HG03571 (cell line): Measurements from ENCODE around the gene ARID3C.

Source experiments
- ATAC-seq: cut with Tn5 transposase; IDR thresholded peaks from one replicate; pipeline ENCODE4 v1.9.1; 2021; ENCODE audit not compliant: unreplicated experiment

Gene ARID3C

DNA sequence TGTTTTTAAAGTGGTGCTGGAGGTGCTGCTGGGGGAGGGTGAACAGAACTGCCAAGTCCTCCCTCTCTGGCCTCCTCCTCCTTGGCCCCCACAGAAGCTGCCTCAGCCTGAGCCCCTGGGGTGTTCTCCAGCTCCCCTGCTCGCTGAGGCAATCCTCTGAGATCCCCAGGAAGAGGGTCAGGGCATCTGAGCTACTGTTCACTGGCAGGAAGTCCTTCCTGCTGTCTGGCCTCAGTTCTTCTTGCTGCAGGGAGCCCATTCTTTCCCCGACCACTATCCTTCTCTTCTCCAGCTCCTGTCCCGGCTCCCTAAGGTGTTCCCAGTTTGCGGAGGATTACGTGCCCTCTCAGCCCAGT, 49.1 kb downstream of the ARID3C start:
- no peak for ATAC-seq

DNA sequence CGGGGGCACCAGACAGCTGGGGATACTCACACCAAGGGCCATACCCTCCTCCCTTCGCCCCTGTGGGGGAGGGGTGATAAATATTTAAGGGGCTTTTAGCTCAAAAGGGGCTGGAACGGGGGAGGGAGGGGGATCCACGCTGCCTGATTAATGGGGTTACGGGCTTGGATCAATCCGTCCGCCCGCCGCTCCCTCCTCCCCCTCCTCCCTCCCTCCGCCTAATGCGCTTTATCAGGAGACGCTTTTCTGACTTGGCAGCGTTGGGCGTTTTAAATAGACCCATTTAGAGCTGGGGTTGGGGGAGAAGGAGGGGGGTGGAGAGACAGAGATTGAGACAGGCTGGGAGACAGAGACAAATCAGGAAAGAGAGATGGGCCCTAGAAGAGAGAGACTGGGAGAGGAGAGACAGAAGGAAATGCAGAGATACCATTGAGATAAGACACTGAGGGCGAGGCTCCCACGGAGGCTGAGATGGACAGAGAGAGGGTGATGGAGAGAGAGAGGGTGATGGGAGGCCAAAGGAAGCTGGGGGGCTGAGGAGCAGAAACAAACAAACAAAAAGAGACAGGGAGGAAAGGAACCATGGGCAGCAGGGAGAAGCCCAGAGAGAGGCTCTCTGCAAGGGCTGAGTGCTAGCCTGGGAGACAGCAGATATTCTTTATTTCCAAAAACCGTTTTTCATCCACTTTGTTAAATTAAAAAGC, 49.6 kb downstream of the ARID3C start:
- ATAC-seq, result no peak

DNA sequence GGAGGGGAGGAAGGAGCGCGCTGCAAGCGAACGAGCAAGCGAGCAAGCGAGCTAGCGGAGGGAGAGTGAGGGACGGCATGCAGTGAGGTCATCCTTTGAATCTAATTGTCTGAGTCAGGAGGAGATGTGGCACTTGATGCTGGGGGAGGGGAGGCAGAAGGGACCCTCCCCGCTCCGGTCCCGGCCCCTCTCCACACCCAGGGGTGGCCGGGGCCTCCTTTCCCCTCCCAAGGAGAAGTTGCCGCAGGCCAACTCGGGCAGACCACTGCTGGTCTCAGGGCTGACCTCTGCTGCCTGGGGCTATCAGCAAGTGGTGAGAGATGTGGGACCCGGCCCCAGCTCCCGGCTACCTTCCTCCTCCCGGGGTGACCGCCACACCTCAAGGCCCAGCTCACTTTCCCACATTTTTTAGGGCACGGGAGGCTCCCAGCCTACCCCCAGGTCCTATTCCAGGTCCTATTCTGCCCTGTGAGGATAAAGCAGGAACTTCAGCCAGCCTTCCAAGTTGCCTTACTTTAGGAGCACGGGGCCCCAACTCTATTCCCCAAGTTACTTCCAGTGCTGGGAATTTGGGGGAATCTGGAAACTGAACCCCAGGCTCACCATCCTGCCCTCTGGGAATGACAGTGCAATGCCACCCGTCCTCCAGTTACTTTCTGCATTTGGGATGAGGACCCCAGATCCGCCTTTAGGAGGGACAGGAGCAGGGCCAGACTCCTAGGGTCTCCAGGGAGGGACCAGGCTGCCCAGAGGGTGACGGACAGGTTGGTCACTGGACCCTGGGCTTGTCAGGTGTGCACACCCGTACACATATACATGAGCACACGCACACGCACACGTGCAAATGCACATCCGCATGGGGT, 50.4 kb downstream of the ARID3C start:
- ATAC-seq, result no peak

DNA sequence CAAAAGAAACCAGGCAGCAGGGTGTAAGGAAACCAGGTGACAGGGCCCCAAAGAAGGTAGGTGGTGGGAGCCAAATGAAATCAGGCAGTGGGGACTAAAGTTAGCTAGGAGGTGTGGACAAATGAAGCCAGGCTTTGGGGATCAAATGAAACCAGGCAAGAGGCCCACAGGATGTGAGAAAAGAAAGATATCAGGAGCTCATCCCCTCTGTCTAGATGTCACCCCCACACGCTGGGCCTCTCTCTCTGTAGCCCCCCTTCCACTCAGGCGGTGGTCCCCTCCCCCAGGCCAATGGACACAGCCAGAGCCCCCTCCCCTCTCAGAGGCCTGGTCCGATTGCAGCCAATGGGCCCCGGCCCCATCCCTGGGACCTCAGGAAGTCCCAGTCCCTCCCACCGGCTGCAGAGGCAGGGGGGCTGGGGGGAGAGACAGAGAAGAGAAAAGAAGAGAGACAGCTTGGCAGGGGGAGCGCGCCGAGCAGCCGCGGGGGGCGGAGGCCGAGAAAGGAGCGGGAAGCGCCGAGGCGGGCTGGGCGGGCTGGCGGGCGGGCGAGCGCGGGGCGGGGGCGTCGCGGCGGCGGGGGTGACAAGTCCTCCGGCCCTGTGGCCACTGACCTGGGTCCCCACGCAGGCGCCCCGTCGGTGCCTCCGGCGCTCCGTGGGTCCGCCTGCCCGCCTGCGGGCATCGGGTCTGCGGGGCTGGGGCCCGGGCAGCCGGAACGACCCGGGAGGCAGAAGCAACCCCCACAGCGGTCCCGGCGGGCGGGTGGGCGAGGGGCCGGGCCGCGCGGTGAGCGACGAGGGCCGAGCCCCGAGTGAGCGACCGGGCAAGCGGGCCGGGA, 51.2 kb downstream of the ARID3C start:
- no peak for ATAC-seq

DNA sequence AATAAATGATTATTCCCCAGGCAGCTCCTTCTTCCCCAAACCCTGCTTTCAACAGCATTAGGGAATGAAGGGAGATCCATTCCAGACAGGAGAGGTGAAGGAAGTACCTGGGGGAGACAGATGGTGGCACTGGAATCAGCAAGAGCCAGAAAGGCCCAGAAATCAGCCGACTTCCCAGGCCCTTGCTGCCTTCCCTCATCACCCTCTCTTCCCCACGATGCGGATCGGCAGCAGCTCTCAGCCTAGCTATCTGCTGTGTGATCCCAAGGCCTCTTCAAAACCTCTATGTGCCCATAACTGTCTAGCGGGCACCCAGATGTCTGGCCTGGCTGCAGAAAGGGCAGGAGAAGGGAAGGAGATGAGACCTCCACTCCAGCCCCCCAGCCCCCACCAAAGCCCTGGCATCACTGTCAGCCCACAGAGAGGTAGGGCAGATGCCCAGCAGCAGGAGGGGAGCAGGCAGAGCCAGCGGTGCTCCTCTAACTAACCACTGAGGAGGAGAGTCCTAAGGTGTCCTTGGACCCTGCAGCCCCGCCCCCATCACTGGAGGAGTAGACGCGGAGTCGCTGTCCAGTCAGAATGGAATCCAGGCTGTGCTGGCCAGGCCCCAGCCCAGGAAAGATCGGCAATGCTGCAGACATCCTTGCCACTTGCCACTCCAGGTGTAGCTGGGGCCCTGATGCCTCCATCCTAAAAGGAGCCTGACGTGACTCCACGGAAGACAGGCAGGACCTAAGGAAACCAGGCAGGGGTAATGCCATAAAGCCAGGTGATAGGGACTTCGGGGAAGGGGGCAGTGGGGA, 52.1 kb downstream of the ARID3C start:
- ATAC-seq, result no peak

DNA sequence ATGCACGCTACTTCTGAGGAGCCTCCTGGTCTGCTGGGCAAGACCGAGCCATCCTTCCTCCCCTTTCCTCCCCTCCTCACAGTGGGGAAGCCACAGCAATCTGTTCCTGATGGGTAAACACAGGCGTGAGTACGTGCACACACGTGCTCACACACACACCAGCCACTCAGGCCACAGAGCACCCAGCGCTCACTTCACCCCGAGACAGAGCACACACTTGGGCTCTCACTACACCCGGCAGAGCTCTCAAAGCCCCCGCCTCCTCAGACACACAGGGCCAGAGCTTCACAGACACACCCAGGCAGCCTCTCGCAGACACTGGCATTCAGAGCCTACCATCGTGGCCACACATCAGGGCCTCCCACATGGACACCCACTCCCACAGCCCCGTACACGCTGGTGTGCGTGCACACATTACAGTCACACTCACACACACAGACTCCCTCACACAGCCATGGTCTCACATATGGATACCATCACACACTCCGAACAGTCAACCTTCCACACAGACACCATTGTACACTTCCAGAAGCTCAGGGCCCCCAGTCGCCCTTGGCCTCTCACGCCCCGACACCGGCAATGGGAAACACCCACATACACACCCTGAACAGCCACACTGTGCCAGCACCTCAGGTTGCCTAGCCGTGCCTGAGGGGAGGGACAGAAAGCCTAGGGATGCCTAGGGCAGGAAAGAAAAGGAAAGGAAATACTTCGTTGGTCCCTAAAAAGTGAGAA, 52.8 kb downstream of the ARID3C start:
- no peak for ATAC-seq

DNA sequence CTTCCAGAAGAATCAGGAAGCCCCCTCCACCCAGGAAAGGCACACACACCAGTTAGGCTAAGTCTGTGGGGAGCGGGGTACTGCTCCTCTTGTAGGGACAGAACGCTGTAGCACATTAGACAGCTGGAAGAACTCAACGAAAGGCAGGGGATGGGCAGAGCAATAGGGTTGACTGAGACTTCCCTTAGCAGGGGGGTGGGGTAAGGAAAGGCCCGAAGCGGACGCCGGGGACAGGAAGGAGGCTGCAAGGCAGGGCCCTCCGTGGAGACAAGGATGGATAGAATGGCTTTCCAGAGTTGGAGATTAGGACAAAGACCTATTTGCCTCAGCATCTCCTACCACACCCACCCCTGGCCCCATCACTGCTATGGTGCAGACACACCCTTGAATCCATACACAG, 53.6 kb downstream of the ARID3C start:
- ATAC-seq, result no peak

DNA sequence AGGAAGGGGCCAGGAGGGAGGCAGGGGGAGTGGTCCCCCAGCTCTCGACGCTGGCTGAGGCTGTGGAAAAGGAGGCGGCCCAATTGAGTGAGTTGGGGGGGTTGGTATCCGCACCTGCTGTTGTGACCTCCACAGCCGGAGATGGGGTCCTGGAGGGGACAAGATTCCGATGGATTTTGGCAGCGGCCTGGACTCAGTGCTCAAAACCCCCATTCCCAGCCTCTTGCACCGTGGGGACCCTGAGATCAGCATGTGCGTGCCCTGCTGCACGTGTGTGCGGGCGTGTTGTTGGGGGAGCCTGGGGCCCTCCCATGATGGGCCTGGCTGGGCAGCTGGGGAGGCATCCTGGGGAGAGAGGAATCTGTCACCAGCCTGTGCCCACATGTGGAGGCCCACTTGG, 54.3 kb downstream of the ARID3C start:
- no peak for ATAC-seq

DNA sequence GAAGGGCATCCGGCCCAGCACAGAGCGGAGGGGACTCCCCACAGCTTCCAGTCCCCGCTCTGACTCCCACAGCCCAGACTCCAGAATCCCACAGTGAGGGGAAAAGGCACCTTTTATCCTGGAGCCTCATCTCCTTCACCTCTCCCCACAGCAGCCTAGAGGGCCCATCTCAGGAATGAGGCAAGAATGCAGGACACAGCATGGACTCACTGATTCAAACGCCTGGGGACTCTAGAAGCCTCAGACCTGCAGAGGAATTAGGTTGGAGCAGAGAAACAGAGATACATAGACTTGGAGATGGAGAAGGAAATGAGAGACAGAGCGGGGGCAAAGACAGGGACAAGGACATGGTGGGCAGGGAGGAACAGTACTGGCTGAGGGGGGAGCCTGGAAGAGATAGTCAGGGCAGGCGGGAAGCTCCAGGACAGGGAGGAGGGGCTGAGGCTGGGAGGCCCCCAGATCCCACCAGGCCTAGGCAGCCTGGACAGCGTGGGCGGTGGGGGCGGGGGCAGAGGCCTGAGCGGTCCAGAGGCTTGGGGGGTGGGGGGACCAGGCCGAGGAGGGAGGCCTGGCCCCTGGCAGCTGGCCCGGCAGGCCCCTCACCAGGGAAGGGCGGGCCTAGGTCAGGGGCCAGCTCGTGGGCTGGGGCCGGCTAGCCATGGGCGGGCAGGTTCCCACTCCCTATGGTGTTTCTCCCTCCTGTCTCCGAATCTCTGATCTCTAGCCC, 55.1 kb downstream of the ARID3C start:
- ATAC-seq, result no peak

DNA sequence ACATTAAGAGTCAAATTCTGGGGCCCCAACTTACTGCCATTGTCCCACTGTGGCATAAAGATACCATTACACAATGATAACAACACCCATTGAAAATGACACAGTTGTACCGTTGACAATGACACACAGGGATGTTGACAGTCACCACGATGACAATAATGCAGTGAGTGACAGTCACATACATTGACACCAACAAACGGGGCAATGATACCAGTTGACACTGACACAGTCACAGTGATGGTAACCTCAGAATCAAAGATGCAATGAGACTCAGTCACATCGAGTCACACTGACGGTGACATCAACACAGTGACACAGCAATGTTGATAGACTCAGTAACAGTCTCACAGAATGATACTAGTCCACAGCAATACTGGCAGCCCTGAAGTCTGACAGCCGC, 56.2 kb downstream of the ARID3C start:
- no peak for ATAC-seq

DNA sequence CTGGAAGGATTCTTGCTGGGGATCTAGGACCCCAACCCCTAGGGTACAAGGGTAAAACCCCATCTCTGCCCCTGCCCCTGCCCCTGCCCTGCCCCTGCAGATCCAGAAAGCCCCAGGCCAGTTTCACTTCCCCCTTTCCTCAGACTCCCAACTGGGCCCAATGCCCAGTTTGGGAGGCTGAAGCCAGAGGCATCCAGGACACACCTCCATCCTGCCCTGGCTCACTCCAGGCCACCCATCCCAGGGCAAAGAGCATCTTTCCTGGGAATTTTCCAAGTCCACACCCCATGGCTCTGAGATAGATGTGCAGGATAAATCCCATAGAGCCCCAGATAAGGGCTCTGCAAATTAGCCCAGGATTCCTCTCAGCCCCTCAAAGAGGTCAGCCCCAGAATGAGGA, 56.8 kb downstream of the ARID3C start:
- no peak for ATAC-seq

DNA sequence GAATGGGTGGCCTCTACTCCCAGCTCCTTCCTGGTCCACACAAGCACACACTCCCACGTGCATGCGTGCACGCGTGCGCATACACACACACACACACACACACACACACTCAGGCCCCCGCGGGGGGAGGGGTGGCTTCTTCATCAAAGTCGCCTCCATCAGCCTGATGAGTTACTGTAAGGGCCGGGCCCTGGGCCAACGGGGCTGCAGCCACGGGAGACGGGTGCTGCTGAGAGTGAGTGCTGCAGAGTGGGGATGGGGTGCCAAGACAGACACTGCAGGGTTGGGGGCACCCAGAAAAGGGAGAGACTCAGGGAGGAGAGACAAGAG, 57.4 kb downstream of the ARID3C start:
- ATAC-seq, result no peak
